GM12892 (cell line): ENCODE data around the gene LLPH.

Experiments
- POLR2A ChIP-seq: IDR thresholded peaks from 2 replicates; pipeline ENCODE4 v1.6.1; 2011; ENCODE audit warnings: low read depth, low read length, control low read depth
- TAF1 ChIP-seq: IDR thresholded peaks from 2 replicates; pipeline ENCODE4 v1.6.1; 2011; ENCODE audit warnings: low read depth, mild to moderate bottlenecking, control low read depth, low read length, borderline replicate concordance

DNA sequence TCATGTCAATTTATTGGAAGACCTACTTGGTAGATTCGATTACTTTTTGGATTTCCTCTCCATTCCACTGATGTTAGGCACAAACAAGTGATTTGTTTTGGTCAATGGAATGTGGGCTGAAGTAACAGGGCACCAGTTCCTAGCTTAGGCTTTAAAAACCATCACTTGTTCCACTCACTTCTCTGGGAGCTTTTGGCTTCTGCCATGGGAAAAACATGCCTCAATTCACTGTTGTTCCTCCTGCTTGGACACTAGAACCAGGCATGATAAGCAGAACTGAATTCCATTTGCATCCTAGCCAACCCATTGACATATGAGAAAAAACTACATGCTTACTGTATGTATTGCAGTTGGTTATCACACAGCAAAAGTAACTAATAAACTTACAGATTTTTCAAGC lies 47.8 kb downstream of the LLPH start:
- TF ChIP-seq TAF1 (no peak), POLR2A (no peak)
